Panc1 (cell line): Measurements from ENCODE around the gene FSTL4. TPM values are rescaled to one million over a fixed set of nuclear protein-coding genes. Genes with fewer than 3 reads are reported as not detected.

Experiments
- ATAC-seq: fragments of 200-7000 bp; cut with Tn5 transposase; 2 replicates; pipeline ENCODE4 v1.9.1; 2020; ENCODE audit warnings: mild to moderate bottlenecking, moderate library complexity
- BruUV-seq: library from RNA; stranded (reverse); fragments of 400-500 nt; replicated peaks from 2 replicates; lab custom pipeline; 2021; lab: Mats Ljungman, UMichigan
- CTCF ChIA-PET: fragments of 300-600 bp; sonication (Branson Sonifier 250); formaldehyde crosslinking; loops from one replicate; lab custom pipeline; 2022; ENCODE audit warnings: antibody characterized with exemption; lab: Charles Lee
- POLR2A ChIA-PET: fragments of 300-600 bp; sonication (Branson Sonifier 250); formaldehyde crosslinking; loops from one replicate; lab custom pipeline; 2022; ENCODE audit warnings: antibody characterized with exemption; lab: Charles Lee
- DNase-seq: peaks from one replicate; pipeline ENCODE4 v3.0.0-alpha.2; 2010; ENCODE audit warnings: low read depth, low spot score
- H3K27ac ChIP-seq: 2 replicates; pipeline ENCODE4 v1.5.1; 2011; ENCODE audit warnings: mild to moderate bottlenecking, low read length, inconsistent platforms
- H3K27me3 ChIP-seq: fragments of 200-500 bp; sonication (Bioruptor generic); 2 replicates; pipeline ENCODE4 v1.6.0; 2014; ENCODE audit warnings: low read length, inconsistent platforms; ENCODE audit not compliant: control insufficient read depth, insufficient read depth
- H3K36me3 ChIP-seq: fragments of 200-500 bp; sonication (Bioruptor generic); 2 replicates; pipeline ENCODE4 v1.5.1; 2014; ENCODE audit warnings: inconsistent platforms, mild to moderate bottlenecking, low read length, moderate library complexity; ENCODE audit not compliant: control insufficient read depth, insufficient read depth
- H3K4me1 ChIP-seq: 2 replicates; pipeline ENCODE4 v1.5.1; 2011; ENCODE audit warnings: inconsistent platforms, mild to moderate bottlenecking, low read length, moderate library complexity; ENCODE audit not compliant: control insufficient read depth, insufficient read depth
- H3K4me3 ChIP-seq, 2 experiments: 2 replicates each; pipeline ENCODE4 v1.5.1; 2011 to 2012; ENCODE audit warnings: low read depth in 2 of 2, low read length in 2 of 2, mild to moderate bottlenecking in 2 of 2, inconsistent platforms in 1 of 2, moderate library complexity in 1 of 2
- H3K9me3 ChIP-seq: fragments of 200-500 bp; sonication (Bioruptor generic); 2 replicates; pipeline ENCODE4 v1.5.1; 2014; ENCODE audit warnings: low read depth, mild to moderate bottlenecking, inconsistent platforms, low read length, moderate library complexity; ENCODE audit not compliant: control insufficient read depth, insufficient read depth
- POLR2AphosphoS5 ChIP-seq: IDR thresholded peaks from 2 replicates; pipeline ENCODE4 v1.6.1; 2012; ENCODE audit warnings: mild to moderate bottlenecking, low read depth, low read length, moderate library complexity
- SIN3A ChIP-seq: IDR thresholded peaks from 2 replicates; pipeline ENCODE4 v1.6.1; 2012; ENCODE audit warnings: low read depth, mild to moderate bottlenecking, low read length, moderate library complexity, borderline replicate concordance; ENCODE audit not compliant: insufficient read depth
- TCF7L2 ChIP-seq: IDR thresholded peaks from 2 replicates; pipeline ENCODE4 v1.6.1; 2011; ENCODE audit warnings: mild to moderate bottlenecking, low read depth, low read length, inconsistent platforms
- in situ Hi-C: cut with HindIII; loops from 2 replicates; pipeline ENCODE4 v1.10.0; 2016; ENCODE audit warnings: low sequenced_read_pairs, low pct_unique_long_range_greater_than_20kb
- intact Hi-C: fragments of 100-400 bp; cut with micrococcal nuclease; formaldehyde crosslinking; loops from one replicate; pipeline ENCODE4 v1.10.0; 2022; ENCODE audit not compliant: unreplicated experiment
- total RNA-seq: library from RNA; stranded (reverse); gene quantifications from one replicate; pipeline ENCODE4 v1.2.1, GENCODE V29; 2021; ENCODE audit not compliant: unreplicated experiment
- TF ChIP-seq, protein P1 (sequence below), 2 experiments: IDR thresholded peaks; 2 replicates each; pipeline ENCODE4 v1.6.1; 2011 to 2012; ENCODE audit warnings: low read depth in 2 of 2, control low read depth in 1 of 2, low read length in 1 of 2, mild to moderate bottlenecking in 1 of 2, moderate library complexity in 1 of 2; ENCODE audit not compliant: insufficient read depth in 1 of 2
- TF ChIP-seq, protein P2 (sequence below): fragments of 450-650 bp; IDR thresholded peaks from 2 replicates; pipeline ENCODE4 v1.5.1; 2017; ENCODE audit warnings: mild to moderate bottlenecking

Gene FSTL4
- total RNA-seq, 1 experiment from 2014 or later = 0.18 TPM

DNA sequence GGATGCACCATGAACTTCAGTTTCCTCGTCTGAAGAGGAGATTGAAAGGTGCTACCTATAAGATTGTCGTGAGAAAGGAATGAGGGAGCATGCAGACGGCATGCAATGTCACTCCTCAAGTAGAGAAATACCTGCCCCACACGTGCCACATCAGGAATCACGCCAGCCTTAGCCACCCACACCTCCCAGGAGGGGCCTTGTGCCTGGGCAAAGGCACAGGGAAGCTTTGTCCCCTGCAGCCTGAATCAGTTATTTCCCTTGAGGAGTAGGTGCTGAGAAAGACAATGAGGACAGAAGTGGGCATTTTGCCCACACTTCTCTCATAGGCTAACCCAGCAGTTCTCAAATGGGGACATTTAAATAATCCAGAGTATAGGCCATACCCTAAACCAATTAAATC lies 31.0 kb downstream of the FSTL4 start:
- no peaks in the 10 kb centered on the region for H3K4me1 ChIP-seq
- POLR2A ChIA-PET = no interaction called here
- no peaks in the 10 kb centered on the region for H3K9me3 ChIP-seq
- H3K4me3 ChIP-seq = no peak overlapping the region
- no peaks in the 10 kb centered on the region for H3K36me3 ChIP-seq
- no peak overlapping the region for H3K27ac ChIP-seq
- H3K27me3 ChIP-seq = 0 out of 2 replicates have a peak, but pooled peaks cover 2% of the 10 kb centered on the region
- DNase-seq (no peak), ATAC-seq (no peak)
- in situ Hi-C loops = no loop called here
- no TSS peak for BruUV-seq
- TF ChIP-seq POLR2AphosphoS5 (no peak), TCF7L2 (no peak), SIN3A (no peak)
- TF ChIP-seq, protein P1, sequence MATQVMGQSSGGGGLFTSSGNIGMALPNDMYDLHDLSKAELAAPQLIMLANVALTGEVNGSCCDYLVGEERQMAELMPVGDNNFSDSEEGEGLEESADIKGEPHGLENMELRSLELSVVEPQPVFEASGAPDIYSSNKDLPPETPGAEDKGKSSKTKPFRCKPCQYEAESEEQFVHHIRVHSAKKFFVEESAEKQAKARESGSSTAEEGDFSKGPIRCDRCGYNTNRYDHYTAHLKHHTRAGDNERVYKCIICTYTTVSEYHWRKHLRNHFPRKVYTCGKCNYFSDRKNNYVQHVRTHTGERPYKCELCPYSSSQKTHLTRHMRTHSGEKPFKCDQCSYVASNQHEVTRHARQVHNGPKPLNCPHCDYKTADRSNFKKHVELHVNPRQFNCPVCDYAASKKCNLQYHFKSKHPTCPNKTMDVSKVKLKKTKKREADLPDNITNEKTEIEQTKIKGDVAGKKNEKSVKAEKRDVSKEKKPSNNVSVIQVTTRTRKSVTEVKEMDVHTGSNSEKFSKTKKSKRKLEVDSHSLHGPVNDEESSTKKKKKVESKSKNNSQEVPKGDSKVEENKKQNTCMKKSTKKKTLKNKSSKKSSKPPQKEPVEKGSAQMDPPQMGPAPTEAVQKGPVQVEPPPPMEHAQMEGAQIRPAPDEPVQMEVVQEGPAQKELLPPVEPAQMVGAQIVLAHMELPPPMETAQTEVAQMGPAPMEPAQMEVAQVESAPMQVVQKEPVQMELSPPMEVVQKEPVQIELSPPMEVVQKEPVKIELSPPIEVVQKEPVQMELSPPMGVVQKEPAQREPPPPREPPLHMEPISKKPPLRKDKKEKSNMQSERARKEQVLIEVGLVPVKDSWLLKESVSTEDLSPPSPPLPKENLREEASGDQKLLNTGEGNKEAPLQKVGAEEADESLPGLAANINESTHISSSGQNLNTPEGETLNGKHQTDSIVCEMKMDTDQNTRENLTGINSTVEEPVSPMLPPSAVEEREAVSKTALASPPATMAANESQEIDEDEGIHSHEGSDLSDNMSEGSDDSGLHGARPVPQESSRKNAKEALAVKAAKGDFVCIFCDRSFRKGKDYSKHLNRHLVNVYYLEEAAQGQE (IDR thresholded peaks at IDR 0.05; ENCODE audit: insufficient read depth in 1 of 2, low read depth in 2 of 2, low read length in 1 of 2) = no peak
- TF ChIP-seq, protein P2, sequence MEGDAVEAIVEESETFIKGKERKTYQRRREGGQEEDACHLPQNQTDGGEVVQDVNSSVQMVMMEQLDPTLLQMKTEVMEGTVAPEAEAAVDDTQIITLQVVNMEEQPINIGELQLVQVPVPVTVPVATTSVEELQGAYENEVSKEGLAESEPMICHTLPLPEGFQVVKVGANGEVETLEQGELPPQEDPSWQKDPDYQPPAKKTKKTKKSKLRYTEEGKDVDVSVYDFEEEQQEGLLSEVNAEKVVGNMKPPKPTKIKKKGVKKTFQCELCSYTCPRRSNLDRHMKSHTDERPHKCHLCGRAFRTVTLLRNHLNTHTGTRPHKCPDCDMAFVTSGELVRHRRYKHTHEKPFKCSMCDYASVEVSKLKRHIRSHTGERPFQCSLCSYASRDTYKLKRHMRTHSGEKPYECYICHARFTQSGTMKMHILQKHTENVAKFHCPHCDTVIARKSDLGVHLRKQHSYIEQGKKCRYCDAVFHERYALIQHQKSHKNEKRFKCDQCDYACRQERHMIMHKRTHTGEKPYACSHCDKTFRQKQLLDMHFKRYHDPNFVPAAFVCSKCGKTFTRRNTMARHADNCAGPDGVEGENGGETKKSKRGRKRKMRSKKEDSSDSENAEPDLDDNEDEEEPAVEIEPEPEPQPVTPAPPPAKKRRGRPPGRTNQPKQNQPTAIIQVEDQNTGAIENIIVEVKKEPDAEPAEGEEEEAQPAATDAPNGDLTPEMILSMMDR = no peak
- intact Hi-C loops = no loop called here
- CTCF ChIA-PET = no interaction called here

DNA sequence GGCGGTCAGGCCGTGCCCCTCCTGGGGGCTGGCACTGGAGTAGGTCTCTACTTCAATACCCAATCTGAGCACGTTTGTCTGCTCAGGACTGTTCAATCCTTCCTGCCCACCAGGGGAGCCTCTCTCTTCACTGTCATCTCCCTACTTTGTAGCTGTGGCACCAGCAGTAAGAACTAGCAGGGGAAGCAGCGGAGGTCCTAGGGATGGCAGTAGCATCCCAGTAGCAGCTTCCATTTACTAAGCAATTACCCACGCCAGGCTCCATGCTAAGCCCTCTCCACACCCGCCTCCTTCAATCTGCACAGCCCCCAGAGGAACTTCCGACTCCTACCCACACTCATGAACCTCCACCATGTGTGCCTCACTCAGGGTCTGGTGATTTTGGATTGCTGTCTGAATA lies 31.7 kb downstream of the FSTL4 start:
- intact Hi-C loops (no loop called here), in situ Hi-C loops (no loop called here)
- DNase-seq (no peak), ATAC-seq (peak; percentile 38; the same call in 1 of the 2 replicates)
- ChIA-PET POLR2A (no interaction called here), CTCF (no interaction called here)
- 0 out of 2 replicates have a peak, but pooled peaks cover 4% of the 10 kb centered on the region for H3K27me3 ChIP-seq
- no peaks in the 10 kb centered on the region for H3K36me3 ChIP-seq
- H3K4me3 ChIP-seq = no peak overlapping the region
- BruUV-seq = no TSS peak
- no peaks in the 10 kb centered on the region for H3K9me3 ChIP-seq
- TF ChIP-seq SIN3A (no peak), POLR2AphosphoS5 (no peak), TCF7L2 (no peak)
- TF ChIP-seq, protein P2 = no peak
- TF ChIP-seq, protein P1 (IDR thresholded peaks at IDR 0.05; ENCODE audit: insufficient read depth in 1 of 2, low read depth in 2 of 2, low read length in 1 of 2) = no peak
- H3K27ac ChIP-seq = no peak overlapping the region
- H3K4me1 ChIP-seq = no peaks in the 10 kb centered on the region
